BE2C (cell line): ENCODE results near the gene KIAA1217.

Source experiments
- DNase-seq: peaks from one replicate; pipeline ENCODE4 v3.0.0-alpha.2; 2020
- H3K27me3 ChIP-seq: fragments of 250-450 bp; sonication (Bioruptor Pico); 2 replicates; pipeline ENCODE4 v1.5.1; 2020; ENCODE audit warnings: mild to moderate bottlenecking
- H3K36me3 ChIP-seq: fragments of 250-450 bp; sonication (Bioruptor Pico); 2 replicates; pipeline ENCODE4 v1.5.1; 2020; ENCODE audit warnings: mild to moderate bottlenecking
- H3K4me1 ChIP-seq: fragments of 250-450 bp; sonication (Bioruptor Pico); 2 replicates; pipeline ENCODE4 v1.5.1; 2020
- H3K4me3 ChIP-seq: 2 replicates; pipeline ENCODE4 v1.5.1; 2011; ENCODE audit warnings: low read depth, low read length
- H3K9me3 ChIP-seq: fragments of 250-450 bp; sonication (Bioruptor Pico); 2 replicates; pipeline ENCODE4 v1.5.1; 2020
- CTCF ChIP-seq: IDR thresholded peaks from 2 replicates; pipeline ENCODE4 v1.5.1; 2012; ENCODE audit warnings: mild to moderate bottlenecking, low read depth, low read length

The KIAA1217 gene

DNA sequence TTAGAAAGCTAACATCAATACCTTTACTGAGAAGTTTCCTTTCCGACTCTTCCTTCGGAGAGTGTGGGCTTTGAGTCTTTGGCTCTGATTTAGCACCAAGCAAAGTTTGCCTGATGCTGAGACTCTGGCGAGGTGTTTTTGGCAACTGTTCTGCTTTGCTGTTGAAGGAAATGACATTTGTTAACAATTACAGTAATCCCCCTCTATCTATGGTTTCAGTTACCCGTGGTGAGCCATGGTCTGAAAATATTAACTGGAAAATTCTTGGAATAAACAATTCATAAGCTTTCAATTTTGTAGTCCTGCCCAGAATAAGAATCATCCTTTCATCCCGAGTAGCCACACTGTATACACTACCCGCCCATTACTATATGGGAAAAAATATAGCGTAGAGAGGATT lies 388.5 kb downstream of the KIAA1217 start:
- H3K36me3 ChIP-seq = peaks cover 18% of the 10 kb centered on the region
- TF ChIP-seq CTCF = no peak
- H3K9me3 ChIP-seq = no peaks in the 10 kb centered on the region
- no peaks in the 10 kb centered on the region for H3K4me1 ChIP-seq
- no peak for DNase-seq
- H3K4me3 ChIP-seq = no peak overlapping the region
- no peaks in the 10 kb centered on the region for H3K27me3 ChIP-seq
